HAP-1 (cell line): ENCODE data around the gene N4BP3.
A peak's percentile ranks its signal among the peaks of the same experiment; 100 is the strongest.

Experiments
- DNase-seq, 2 experiments: peaks; one replicate each; pipeline ENCODE4 v3.0.0-alpha.2; 2016 to 2020; ENCODE audit warnings: low spot score in 2 of 2
- H3K27me3 ChIP-seq: fragments of 250-450 bp; sonication (Bioruptor Pico); 2 replicates; pipeline ENCODE4 v1.5.1; 2020; ENCODE audit warnings: low read depth, mild to moderate bottlenecking, moderate library complexity
- H3K36me3 ChIP-seq: fragments of 250-450 bp; sonication (Bioruptor Pico); replicated peaks from 2 replicates; pipeline ENCODE4 v1.5.1; 2020; ENCODE audit warnings: mild to moderate bottlenecking
- H3K4me1 ChIP-seq: fragments of 250-450 bp; sonication (Bioruptor Pico); 2 replicates; pipeline ENCODE4 v1.5.1; 2020; ENCODE audit warnings: mild to moderate bottlenecking
- H3K4me3 ChIP-seq: fragments of 250-450 bp; sonication (Bioruptor Pico); 2 replicates; pipeline ENCODE4 v1.5.1; 2020; ENCODE audit warnings: mild to moderate bottlenecking, moderate library complexity
- H3K9me3 ChIP-seq: fragments of 250-450 bp; sonication (Bioruptor Pico); 2 replicates; pipeline ENCODE4 v1.5.1; 2020; ENCODE audit warnings: mild to moderate bottlenecking, moderate library complexity
- in situ Hi-C: fragments of 300-500 bp; cut with MboI; formaldehyde crosslinking; loops from 3 replicates; pipeline ENCODE4 v1.14.3; 2020; ENCODE audit warnings: low sequenced_read_pairs, inconsistent platforms, mixed read lengths

N4BP3 gene

GRCh38 chr5:178108446-178108845 lies 4.9 kb upstream of the N4BP3 start:
- DNase-seq: no peak
- Histone ChIP-seq H3K4me3 (no peak overlapping the region), H3K27me3 (peaks cover 5% of the 10 kb centered on the region; the same call in 1 of the 2 replicates), H3K9me3 (no peaks in the 10 kb centered on the region), H3K36me3 (no peaks in the 10 kb centered on the region), H3K4me1 (no peaks in the 10 kb centered on the region)
- in situ Hi-C loops: no loop called here

- Histone ChIP-seq H3K9me3 (no peaks in the 10 kb centered on the region), H3K36me3 (no peaks in the 10 kb centered on the region), H3K27me3 (peaks cover 5% of the 10 kb centered on the region; the same call in 1 of the 2 replicates), H3K4me1 (no peaks in the 10 kb centered on the region), H3K4me3 (no peak overlapping the region)
- DNase-seq: no peak
- in situ Hi-C loops: no loop called here
These were observed 4.4 kb upstream of the N4BP3 start for GRCh38 chr5:178108966-178109365.

GRCh38 chr5:178110511-178110910 lies 2.8 kb upstream of the N4BP3 start:
- H3K4me1 ChIP-seq: no peaks in the 10 kb centered on the region
- H3K27me3 ChIP-seq: peaks cover 8% of the 10 kb centered on the region; the same call in 1 of the 2 replicates
- no peak for DNase-seq
- H3K9me3 ChIP-seq: no peaks in the 10 kb centered on the region
- H3K36me3 ChIP-seq: no peaks in the 10 kb centered on the region
- H3K4me3 ChIP-seq: no peak overlapping the region
- in situ Hi-C loops: no loop called here

DNA sequence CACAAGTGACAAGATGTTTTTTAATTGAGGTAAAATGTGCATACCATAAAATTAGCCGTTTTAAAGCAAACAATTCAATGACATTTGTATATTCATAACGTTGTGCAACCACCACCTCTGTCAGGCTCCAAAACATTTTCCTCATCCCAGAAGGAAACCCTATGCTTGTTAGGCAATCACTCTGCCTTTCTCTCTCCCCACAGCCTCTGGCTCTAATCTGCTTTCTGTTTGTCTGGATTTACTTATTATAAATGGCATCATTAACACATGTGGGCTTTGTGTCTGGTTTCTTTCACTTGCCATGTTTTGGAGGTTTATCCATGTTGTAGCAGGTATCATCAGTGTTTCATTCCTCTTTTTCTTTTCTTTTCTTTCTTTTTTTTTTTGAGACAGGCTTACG lies 1.4 kb upstream of the N4BP3 start:
- H3K9me3 ChIP-seq: no peaks in the 10 kb centered on the region
- no peak overlapping the region for H3K4me3 ChIP-seq
- peaks cover 8% of the 10 kb centered on the region; the same call in 1 of the 2 replicates for H3K27me3 ChIP-seq
- H3K4me1 ChIP-seq: no peaks in the 10 kb centered on the region
- in situ Hi-C loops: no loop called here
- DNase-seq: no peak
- H3K36me3 ChIP-seq: no peaks in the 10 kb centered on the region

DNA sequence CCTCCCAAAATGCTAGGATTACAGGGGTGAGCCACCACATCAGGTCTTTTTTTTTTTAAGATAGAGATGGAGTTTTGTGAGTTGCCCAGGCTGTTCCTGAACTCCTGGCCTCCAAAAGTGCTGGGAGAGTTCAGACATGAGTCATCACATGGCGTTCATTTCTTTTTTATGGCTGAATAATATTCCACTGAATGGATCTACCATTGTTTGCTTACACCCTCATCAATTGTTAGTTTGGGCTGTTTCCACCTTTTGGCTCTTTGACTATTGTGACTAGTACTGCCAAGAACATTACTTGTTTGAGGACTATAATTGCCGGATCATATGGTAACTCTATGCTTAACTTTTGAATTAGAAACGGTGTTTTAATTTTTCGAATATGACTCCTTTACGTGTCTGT lies 787 bp upstream of the N4BP3 start:
- no peaks in the 10 kb centered on the region for H3K4me1 ChIP-seq
- H3K9me3 ChIP-seq: no peaks in the 10 kb centered on the region
- in situ Hi-C loops: no loop called here
- no peak for DNase-seq
- no peak overlapping the region for H3K4me3 ChIP-seq
- no peaks in the 10 kb centered on the region for H3K36me3 ChIP-seq
- H3K27me3 ChIP-seq: peaks cover 8% of the 10 kb centered on the region; the same call in 1 of the 2 replicates

DNA sequence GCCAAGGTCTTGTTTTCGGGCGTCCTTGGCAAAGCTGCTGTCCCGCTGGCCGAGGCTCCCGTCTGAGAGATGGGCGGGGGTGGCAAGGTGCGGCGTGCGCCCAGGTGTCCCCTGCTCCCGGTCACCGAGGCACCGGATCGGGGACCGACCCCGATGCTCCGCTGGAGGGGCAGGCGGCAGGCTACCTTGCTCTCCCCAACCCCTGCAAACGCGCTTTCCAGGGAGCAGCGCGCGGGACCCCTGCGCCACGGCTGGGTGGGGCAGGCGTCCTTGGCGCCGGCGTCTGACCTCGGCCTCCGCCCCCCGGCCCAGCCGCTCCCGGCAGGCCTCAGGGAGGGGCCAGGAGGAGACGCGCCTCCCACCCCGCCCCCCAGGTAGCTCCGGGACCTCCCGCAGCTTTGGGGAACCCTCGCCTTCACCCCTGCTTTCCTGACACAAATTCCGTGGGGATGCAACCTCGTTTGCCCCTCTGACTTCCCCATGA lies 551 bp downstream of the N4BP3 start:
- in situ Hi-C loops: no loop called here
- H3K27me3 ChIP-seq: peaks cover 8% of the 10 kb centered on the region; the same call in 1 of the 2 replicates

GRCh38 chr5:178114325-178115135 lies 1.2 kb downstream of the N4BP3 start:
- H3K36me3 ChIP-seq: no peaks in the 10 kb centered on the region
- no peak for DNase-seq
- peak overlapping the region; percentile 37 for H3K4me3 ChIP-seq
- H3K4me1 ChIP-seq: no peaks in the 10 kb centered on the region
- H3K9me3 ChIP-seq: no peaks in the 10 kb centered on the region
- peaks cover 8% of the 10 kb centered on the region; the same call in 1 of the 2 replicates for H3K27me3 ChIP-seq
- in situ Hi-C loops: no loop called here

More for the DNA sequence above, 551 bp downstream of the N4BP3 start:
- no peak for DNase-seq
- peak overlapping the region; percentile 37 for H3K4me3 ChIP-seq
- H3K4me1 ChIP-seq: no peaks in the 10 kb centered on the region
- no peaks in the 10 kb centered on the region for H3K36me3 ChIP-seq
- H3K9me3 ChIP-seq: no peaks in the 10 kb centered on the region

DNA sequence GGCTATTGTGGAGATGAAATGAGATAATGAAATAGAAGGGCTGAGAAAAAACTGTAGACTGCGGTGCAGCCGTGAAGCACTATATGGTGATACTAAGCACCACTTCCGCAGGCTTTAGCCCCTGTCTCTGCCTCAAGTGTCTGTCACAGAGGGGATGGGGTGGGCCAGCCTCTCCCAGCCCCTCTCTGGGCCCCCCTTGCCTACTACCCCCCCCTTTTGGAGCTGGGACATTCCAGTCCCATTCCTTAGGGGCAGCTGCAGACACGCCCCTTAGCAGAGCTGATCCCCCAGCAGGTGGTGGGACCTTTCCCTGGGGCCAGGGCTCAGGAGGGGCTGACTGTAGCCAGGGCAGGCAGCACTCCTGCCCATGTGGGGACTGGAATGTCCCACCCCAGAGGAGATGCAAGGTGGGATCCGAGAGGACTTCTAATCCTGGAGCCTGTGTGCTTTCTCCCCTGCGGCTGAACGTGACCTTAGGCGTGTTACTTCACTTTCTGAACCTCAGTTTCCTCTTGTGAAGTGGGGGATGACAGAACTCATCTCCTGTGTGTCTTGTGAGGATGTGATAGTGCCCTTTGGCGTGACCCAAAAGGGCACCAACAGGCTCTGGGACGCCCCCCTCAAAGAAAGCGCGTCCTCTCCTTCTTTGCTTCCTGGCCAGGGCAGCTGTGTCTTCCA lies 1.9 kb downstream of the N4BP3 start:
- Histone ChIP-seq H3K36me3 (no peaks in the 10 kb centered on the region), H3K4me3 (no peak overlapping the region), H3K9me3 (no peaks in the 10 kb centered on the region), H3K27me3 (peaks cover 8% of the 10 kb centered on the region; the same call in 1 of the 2 replicates), H3K4me1 (no peaks in the 10 kb centered on the region)
- no peak for DNase-seq
- in situ Hi-C loops: no loop called here

- no peaks in the 10 kb centered on the region for H3K4me1 ChIP-seq
- no peaks in the 10 kb centered on the region for H3K36me3 ChIP-seq
- no peak for DNase-seq
- in situ Hi-C loops: no loop called here
- no peaks in the 10 kb centered on the region for H3K9me3 ChIP-seq
- H3K27me3 ChIP-seq: peaks cover 8% of the 10 kb centered on the region; the same call in 1 of the 2 replicates
- H3K4me3 ChIP-seq: no peak overlapping the region
These were observed 2.4 kb downstream of the N4BP3 start for GRCh38 chr5:178115814-178116142.

- in situ Hi-C loops: no loop called here
- no peak for DNase-seq
- H3K9me3 ChIP-seq: no peaks in the 10 kb centered on the region
- H3K4me1 ChIP-seq: no peaks in the 10 kb centered on the region; the same call in 1 of the 2 replicates
- H3K4me3 ChIP-seq: no peak overlapping the region
- H3K27me3 ChIP-seq: peaks cover 8% of the 10 kb centered on the region; the same call in 1 of the 2 replicates
- no peaks in the 10 kb centered on the region for H3K36me3 ChIP-seq
These were observed 3.0 kb downstream of the N4BP3 start for GRCh38 chr5:178116143-178116885.

- in situ Hi-C loops: no loop called here
- DNase-seq: no peak
- Histone ChIP-seq H3K9me3 (no peaks in the 10 kb centered on the region), H3K36me3 (no peaks in the 10 kb centered on the region), H3K4me1 (no peaks in the 10 kb centered on the region; the same call in 1 of the 2 replicates), H3K27me3 (peaks cover 3% of the 10 kb centered on the region; the same call in 1 of the 2 replicates), H3K4me3 (no peak overlapping the region)
These were observed 4.8 kb downstream of the N4BP3 start for GRCh38 chr5:178117923-178118701.

- in situ Hi-C loops: no loop called here
- DNase-seq: no peak
- no peak overlapping the region for H3K4me3 ChIP-seq
- no peaks in the 10 kb centered on the region for H3K9me3 ChIP-seq
- peaks cover 3% of the 10 kb centered on the region; the same call in 1 of the 2 replicates for H3K27me3 ChIP-seq
- no peaks in the 10 kb centered on the region; the same call in 1 of the 2 replicates for H3K4me1 ChIP-seq
- no peaks in the 10 kb centered on the region for H3K36me3 ChIP-seq
These were observed 6.7 kb downstream of the N4BP3 start for GRCh38 chr5:178119915-178120606.
